ENCODE data around the gene GNAQ.

DNA sequence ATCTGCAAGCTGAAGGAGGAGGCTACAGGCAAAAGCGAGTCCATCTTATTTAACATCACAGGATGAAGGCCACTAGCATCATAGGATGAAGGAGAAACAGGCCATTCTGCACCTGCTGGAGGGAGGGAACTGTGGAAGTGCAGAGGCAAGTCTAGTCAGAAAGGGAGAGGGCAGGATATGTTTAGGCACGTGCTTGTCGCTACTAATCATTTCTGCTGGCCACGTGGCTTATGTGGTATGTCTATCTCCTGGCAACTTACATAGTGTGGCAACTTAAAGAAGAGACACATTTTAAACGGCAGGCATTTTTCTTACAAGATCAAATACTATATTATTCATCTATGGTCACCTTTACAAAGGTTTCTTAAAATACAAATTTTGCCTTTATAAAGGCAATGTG is 74.0 kb downstream of the GNAQ start:
- TF ChIP-seq, protein P1, sequence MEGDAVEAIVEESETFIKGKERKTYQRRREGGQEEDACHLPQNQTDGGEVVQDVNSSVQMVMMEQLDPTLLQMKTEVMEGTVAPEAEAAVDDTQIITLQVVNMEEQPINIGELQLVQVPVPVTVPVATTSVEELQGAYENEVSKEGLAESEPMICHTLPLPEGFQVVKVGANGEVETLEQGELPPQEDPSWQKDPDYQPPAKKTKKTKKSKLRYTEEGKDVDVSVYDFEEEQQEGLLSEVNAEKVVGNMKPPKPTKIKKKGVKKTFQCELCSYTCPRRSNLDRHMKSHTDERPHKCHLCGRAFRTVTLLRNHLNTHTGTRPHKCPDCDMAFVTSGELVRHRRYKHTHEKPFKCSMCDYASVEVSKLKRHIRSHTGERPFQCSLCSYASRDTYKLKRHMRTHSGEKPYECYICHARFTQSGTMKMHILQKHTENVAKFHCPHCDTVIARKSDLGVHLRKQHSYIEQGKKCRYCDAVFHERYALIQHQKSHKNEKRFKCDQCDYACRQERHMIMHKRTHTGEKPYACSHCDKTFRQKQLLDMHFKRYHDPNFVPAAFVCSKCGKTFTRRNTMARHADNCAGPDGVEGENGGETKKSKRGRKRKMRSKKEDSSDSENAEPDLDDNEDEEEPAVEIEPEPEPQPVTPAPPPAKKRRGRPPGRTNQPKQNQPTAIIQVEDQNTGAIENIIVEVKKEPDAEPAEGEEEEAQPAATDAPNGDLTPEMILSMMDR (IDR thresholded peaks at IDR 0.05): no peak
- no peak for TF ChIP-seq ZNF671 (CRISPR knock-in tag; IDR thresholded peaks at IDR 0.05)
- TF ChIP-seq, protein P2, sequence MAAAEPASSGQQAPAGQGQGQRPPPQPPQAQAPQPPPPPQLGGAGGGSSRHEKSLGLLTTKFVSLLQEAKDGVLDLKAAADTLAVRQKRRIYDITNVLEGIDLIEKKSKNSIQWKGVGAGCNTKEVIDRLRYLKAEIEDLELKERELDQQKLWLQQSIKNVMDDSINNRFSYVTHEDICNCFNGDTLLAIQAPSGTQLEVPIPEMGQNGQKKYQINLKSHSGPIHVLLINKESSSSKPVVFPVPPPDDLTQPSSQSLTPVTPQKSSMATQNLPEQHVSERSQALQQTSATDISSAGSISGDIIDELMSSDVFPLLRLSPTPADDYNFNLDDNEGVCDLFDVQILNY (CRISPR knock-in tag; IDR thresholded peaks at IDR 0.05): no peak

Data from WTC11 (cell line).